Activated naive CD8-positive, alpha-beta T cell treated with anti-CD3 and anti-CD28 coated beads for 36 hours (primary cell): ENCODE measurements around the gene RAB27A. TPM values are rescaled to one million over a fixed set of nuclear protein-coding genes. Genes with fewer than 3 reads are reported as not detected.

Source experiments
- DNase-seq: peaks from one replicate; pipeline ENCODE4 v3.0.0; 2021
- H3K27ac Mint-ChIP-seq: one replicate; pipeline ENCODE4 v1.8.0; 2022; ENCODE audit warnings: mild to moderate bottlenecking, moderate library complexity, mixed read lengths
- H3K27me3 Mint-ChIP-seq: one replicate; pipeline ENCODE4 v1.8.0; 2022; ENCODE audit warnings: mild to moderate bottlenecking, mixed read lengths
- H3K36me3 Mint-ChIP-seq: one replicate; pipeline ENCODE4 v1.8.0; 2021; ENCODE audit warnings: mild to moderate bottlenecking, mixed read lengths
- H3K4me1 Mint-ChIP-seq: one replicate; pipeline ENCODE4 v1.8.0; 2021; ENCODE audit warnings: mixed read lengths
- H3K4me3 Mint-ChIP-seq: one replicate; pipeline ENCODE4 v1.8.0; 2022; ENCODE audit warnings: mild to moderate bottlenecking, moderate library complexity, mixed read lengths
- H3K9me3 Mint-ChIP-seq: one replicate; pipeline ENCODE4 v1.8.0; 2022; ENCODE audit warnings: mixed read lengths
- total RNA-seq, 2 experiments: library from RNA; stranded (reverse); gene quantifications; one replicate each; pipeline ENCODE4 v1.2.3, GENCODE V29; 2021

The RAB27A gene
- total RNA-seq, 2 experiments from 2014 or later: 82.2 to 91.0 TPM

DNA sequence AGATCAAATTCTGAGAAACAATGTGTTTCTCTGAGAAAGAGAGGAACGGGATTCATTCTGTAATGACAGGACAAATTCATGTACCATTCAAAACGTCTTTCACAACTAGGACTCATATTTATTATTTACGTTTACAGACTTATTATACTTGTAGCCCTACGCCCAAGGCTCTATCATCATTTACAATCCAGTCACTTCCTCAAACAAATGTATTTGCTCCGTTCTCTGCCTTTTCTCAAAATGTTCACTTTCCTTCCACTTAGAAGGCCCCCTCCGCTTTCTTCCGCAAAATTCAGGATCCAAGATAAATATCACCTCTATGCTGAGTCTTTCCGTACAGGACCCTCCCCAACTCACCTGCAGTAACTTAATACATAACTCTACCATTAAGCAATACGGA is 93.6 kb downstream of the RAB27A start:
- H3K27me3 Mint-ChIP-seq: no peaks in the 10 kb centered on the region
- peaks cover 10% of the 10 kb centered on the region for H3K9me3 Mint-ChIP-seq
- DNase-seq: no peak
- no peak overlapping the region for H3K4me3 Mint-ChIP-seq
- H3K4me1 Mint-ChIP-seq: peaks cover 27% of the 10 kb centered on the region
- H3K27ac Mint-ChIP-seq: no peak overlapping the region
- peaks cover 32% of the 10 kb centered on the region for H3K36me3 Mint-ChIP-seq

DNA sequence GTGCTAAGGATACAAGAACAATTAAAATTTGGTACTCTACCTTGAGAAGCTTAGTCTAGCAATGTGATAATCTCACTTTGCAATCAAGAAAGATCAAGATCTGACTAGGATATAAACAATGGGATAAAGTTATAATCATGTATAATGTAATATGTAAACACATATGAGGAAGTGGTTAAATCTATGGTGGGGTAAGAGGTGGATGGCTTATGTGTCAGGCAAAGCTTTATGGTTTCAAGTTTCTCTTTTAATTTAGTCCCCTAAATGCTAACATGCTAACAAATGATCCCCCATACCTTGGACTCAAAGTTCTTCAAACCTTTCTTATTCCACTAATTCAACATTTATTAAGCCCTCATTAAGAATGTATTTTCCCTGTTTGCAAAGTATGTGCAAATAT is 95.4 kb downstream of the RAB27A start:
- Mint-ChIP-seq H3K36me3 (peaks cover 28% of the 10 kb centered on the region), H3K4me3 (no peak overlapping the region), H3K27me3 (no peaks in the 10 kb centered on the region), H3K9me3 (peaks cover 9% of the 10 kb centered on the region), H3K4me1 (peaks cover 33% of the 10 kb centered on the region), H3K27ac (no peak overlapping the region)
- DNase-seq: no peak

DNA sequence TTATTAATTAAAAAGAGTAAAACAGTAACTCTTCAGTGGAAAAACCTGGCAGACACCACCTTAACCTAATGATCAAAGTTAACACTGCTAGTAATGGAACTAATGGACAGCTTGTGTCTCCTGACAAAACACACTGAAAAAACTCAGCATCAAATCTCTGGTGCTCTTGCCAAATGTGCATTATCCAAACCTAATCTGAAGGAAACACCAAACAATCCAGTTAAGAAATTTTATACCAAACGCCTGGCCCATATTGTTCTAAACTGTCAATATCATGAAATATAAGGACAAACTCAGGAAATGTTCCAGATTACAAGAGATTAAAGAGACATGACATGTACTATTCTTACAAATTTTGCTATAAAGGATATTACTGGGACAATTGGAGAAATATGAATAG is 103.3 kb downstream of the RAB27A start:
- Mint-ChIP-seq H3K36me3 (peaks cover 38% of the 10 kb centered on the region), H3K4me3 (no peak overlapping the region), H3K4me1 (peaks cover 32% of the 10 kb centered on the region)

DNA sequence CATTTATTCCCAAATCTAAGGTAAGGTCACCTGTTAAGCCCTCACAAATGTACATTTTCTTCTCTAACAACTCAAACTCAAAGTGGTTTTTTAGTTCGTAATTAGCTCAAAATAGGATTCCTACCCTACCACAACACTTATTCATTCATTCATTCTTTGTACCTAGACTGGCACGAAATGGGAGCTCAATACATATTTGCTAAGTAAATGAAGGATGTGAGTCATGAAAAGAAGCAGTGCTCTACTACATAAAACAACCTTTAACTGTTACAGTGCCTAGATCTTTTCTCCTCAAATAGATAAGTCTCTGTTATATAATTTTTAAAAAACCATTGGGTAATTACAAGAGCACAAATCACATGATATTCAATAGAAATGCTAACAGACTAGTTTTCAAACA is 105.9 kb downstream of the RAB27A start:
- Mint-ChIP-seq H3K9me3 (no peaks in the 10 kb centered on the region), H3K4me3 (no peak overlapping the region), H3K27ac (no peak overlapping the region), H3K4me1 (peaks cover 21% of the 10 kb centered on the region), H3K27me3 (no peaks in the 10 kb centered on the region), H3K36me3 (peaks cover 44% of the 10 kb centered on the region)
- no peak for DNase-seq

More for the DNA sequence above, 103.3 kb downstream of the RAB27A start:
- no peaks in the 10 kb centered on the region for H3K27me3 Mint-ChIP-seq
- no peak for DNase-seq
- H3K9me3 Mint-ChIP-seq: no peaks in the 10 kb centered on the region
- H3K27ac Mint-ChIP-seq: no peak overlapping the region

DNA sequence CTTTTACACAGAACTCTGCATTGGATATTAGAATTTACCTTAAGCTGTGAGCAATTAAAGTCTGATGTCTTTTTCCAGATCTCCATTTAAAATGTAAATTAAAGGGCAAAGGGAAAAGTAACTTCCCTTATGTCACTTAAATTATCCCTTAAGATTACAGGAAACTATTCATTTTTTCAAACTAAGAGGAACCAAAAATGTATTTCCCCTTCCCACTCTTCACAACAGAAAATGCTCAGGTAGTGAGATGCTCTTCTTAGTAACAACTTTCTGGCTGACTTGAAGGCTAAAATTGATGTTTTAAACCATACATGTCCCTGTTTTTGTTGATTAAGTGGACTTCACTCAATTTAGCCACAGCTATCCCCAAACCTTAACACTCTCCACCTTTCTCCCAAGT is 110.5 kb downstream of the RAB27A start:
- no peaks in the 10 kb centered on the region for H3K27me3 Mint-ChIP-seq
- no peak for DNase-seq
- H3K9me3 Mint-ChIP-seq: no peaks in the 10 kb centered on the region
- peaks cover 25% of the 10 kb centered on the region for H3K36me3 Mint-ChIP-seq
- no peak overlapping the region for H3K27ac Mint-ChIP-seq
- H3K4me1 Mint-ChIP-seq: no peaks in the 10 kb centered on the region
- no peak overlapping the region for H3K4me3 Mint-ChIP-seq

DNA sequence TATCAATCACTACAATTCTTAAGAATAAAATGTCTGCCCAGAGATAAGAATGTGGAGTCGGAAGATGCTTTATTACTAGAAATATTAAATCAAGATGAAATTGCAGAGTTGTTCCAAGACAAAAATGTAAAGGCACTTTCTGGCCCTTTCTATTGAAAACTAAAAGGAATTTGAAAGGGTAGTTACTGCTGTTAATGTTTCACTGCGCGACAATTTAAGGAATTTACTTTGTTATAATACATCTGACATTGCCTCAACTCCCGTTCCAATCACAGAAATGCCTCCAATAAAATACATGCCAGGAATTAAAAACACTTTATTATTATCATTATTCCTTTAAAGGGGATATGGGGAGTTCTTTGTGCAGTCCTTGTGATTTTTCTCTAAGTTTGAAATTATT is 119.3 kb downstream of the RAB27A start:
- Mint-ChIP-seq H3K4me1 (no peaks in the 10 kb centered on the region), H3K4me3 (no peak overlapping the region), H3K27me3 (no peaks in the 10 kb centered on the region), H3K27ac (no peak overlapping the region), H3K36me3 (no peaks in the 10 kb centered on the region), H3K9me3 (no peaks in the 10 kb centered on the region)
- DNase-seq: no peak

DNA sequence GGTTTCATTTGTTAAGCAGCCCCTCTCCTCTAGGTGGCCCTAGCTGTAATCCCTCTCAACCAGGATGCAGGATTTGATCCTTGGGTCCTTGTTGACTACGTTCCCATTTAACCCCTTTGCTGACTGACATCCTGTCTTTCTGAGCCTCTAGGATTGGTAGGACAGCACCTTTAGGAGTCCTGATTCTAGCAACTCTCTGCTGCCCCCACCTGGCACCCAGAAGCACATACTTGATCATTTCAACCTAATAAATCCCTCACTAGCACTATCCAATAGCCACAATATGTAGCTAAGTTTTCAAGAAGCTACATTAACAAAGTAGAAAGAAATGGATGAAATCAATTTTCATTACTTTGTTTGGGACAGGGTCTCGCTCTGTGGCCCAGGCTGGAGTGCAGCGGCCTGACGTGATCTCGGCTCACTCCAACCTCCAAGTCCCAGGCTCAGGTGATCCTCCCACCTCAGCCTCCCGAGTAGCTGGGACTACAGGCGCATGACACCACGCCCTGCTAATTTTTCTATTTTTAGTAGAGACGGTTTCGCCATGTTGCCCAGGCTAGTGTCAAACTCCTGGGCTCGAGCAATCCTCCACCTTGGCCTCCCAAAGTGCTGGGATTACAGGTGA is 121.2 kb downstream of the RAB27A start:
- no peak overlapping the region for H3K27ac Mint-ChIP-seq
- H3K4me3 Mint-ChIP-seq: no peak overlapping the region
- peak; percentile 44 for DNase-seq
- H3K9me3 Mint-ChIP-seq: no peaks in the 10 kb centered on the region
- H3K27me3 Mint-ChIP-seq: no peaks in the 10 kb centered on the region
- no peaks in the 10 kb centered on the region for H3K4me1 Mint-ChIP-seq
- no peaks in the 10 kb centered on the region for H3K36me3 Mint-ChIP-seq

DNA sequence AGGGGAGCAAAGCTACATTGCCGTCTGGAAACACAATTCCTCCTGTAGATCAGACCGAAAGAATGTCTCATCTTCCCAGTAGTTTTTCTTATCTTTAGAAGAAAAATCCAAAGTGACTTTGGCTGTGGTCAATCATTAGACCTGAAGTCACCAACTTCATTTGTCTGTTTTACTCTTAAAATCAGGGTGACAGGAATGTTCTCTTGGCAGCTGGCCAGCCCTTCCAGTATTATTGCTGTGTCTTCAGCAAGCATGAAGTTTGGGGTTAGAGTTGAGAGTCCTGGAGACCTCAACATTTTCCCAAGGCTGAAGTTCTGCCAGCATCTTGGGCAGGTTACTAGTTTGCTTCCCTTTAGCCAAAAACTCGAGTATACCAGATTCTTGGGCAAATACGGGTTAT is 125.3 kb downstream of the RAB27A start:
- H3K4me1 Mint-ChIP-seq: no peaks in the 10 kb centered on the region
- H3K4me3 Mint-ChIP-seq: no peak overlapping the region
- no peak for DNase-seq
- H3K9me3 Mint-ChIP-seq: no peaks in the 10 kb centered on the region
- H3K36me3 Mint-ChIP-seq: no peaks in the 10 kb centered on the region
- no peaks in the 10 kb centered on the region for H3K27me3 Mint-ChIP-seq
- H3K27ac Mint-ChIP-seq: no peak overlapping the region

Other genes with a start within 250 kb of the RAB27A start
- 100 to 1,000 TPM; 179 to 181 TPM for gene RSL24D1, start 92.9 kb downstream of the RAB27A start, total RNA-seq
- 10 to 100 TPM; 13.6 to 14.4 TPM for gene PIGBOS1, start 29.3 kb upstream of the RAB27A start, total RNA-seq
- 10 to 100 TPM; 16.9 to 20.3 TPM for gene PIGB, start 29.4 kb upstream of the RAB27A start, total RNA-seq
- 10 to 100 TPM; 11.7 to 12.2 TPM for gene CCPG1, start 118.5 kb upstream of the RAB27A start, total RNA-seq
- gene PIERCE2, start 118.7 kb upstream of the RAB27A start, total RNA-seq: under 1 TPM in 1 of 2 experiments, not detected in 1; 0.31 TPM
- gene DNAAF4, start 218.4 kb upstream of the RAB27A start, total RNA-seq: under 1 TPM; 0.38 to 0.52 TPM